GM18909 (cell line): ENCODE measurements around the gene ZBTB20.

ENCODE experiments used
- ATAC-seq: cut with Tn5 transposase; IDR thresholded peaks from one replicate; pipeline ENCODE4 v1.9.1; 2021; ENCODE audit warnings: mild to moderate bottlenecking; ENCODE audit not compliant: unreplicated experiment, poor library complexity

ZBTB20 gene

DNA sequence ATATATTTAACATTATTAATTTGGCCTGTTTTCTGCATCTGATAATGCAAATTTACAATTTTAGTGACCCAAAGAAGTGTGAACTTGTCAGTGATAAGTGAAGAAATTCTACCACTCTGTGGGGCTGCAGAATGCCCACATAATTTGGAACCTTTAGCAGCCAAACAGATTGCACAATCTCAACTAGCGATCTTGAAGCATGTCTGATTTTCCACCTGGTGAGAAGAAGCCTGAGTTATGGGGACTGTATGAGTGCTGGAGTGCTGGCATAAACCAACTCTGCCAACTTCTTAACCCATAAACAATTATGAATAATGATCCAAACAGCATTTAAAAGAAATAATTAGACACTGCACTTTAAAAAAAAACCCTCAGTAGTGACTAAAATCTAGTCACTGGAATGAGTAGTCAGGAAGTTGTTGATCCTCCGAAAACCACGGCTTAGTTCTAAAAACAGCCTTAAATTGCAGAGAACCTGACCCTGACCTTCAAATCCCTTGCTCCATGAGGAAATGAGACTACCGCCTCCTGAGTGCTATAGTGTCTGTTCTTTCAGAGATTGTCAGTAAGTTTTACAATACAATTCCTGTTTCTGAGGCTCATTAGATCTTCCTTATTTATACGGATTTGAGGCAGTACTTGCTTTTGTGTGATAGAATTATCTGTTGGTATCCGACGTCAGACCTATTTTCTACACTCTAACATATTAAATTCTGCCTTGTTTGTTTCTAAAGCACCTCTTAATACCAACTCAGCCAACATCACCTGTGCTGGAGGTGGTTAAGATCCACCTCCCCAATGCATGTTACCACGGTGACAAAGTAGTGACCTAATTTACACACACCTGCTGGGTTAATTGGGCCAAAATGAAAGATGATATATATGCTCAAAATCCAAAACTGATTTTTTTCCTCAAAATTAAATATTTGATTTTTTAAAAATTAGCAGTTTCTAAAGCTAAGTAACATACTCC, 267.7 kb downstream of the ZBTB20 start:
- ATAC-seq = peak; percentile 79

DNA sequence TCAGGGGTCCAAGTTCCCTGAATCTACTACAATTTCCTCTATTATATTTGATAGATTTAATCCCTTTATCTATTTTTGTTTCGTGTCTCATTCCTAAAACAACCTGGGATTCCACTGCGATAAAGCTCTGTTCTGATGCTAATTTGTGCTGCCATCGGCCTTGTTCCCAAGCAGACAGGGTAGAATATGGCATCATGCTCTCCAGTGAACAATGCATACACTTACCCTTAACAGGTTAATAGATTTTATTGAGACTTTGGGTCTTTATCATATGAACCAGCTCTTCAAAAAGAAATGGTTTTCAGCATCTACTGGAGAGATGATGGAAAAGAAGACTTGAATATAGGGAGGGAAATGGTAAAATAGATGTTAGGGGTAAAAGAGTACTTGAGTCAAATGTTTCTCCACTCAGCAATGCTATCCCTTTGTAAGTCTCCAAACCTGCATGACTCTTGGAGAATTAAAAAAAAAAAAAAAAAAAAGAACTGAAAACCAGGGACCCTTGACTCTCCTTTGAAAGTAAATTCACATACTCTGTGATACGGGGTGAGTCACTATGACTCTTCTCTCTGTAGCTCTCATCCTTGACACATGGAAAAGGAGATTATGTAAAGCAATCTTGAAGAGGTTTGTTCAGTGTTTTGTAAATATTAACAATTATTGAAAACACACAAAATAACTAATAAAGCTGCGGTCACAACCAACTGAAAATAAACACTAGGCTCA, 268.8 kb downstream of the ZBTB20 start:
- no peak for ATAC-seq

DNA sequence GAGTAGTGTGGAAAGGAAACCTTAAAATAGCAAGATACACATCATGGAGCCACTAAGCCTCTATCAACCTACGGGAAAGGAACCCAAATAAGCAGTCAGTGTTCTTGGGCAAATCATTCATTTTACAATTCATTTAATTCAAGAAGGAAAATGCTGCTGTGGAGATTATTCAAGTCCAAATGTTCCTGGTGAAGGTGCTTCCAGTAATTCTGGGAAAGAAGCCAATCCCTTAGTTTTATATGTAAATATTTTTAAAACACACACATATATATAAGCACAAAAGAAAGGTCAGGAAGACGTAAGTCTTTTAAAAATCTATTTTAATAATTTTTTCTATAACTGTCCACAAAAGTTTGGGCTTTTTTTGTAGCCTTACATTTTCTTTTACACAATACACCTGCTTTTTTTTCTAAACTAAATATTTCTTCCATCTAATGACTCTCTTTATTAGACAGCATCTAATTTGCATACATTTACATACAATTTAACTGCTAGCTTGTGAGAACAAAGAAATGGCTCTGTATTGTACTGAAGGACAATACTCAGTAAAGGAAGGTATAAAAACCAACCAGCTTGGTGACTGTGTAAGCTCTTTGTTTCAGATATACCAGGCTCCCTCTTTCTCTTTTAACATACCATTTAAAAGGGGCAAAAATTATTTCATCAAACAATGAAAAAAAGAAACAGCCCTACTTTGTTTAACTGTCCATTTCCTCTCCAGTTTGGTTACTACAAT, 269.5 kb downstream of the ZBTB20 start:
- no peak for ATAC-seq

DNA sequence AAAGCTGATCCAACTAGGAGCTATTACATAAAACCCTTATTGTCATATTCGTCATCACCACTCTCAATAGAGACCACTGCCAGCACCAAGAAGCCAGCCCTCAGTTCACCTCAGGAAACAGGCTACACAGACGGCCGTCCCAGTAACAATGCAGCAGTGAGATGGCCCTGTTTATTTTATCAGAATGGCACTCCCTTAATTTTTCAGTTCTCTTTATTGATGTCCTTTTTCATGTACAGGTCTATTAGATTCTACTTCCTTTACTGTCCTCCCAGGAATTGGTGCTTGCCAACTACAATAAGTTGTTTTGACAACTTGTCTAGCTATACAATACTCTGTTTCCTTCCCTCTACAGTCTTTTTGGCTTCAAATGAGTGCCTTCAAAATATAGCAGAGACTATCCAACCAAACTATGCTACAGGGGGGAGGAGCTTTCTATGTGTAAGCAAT, 272.5 kb downstream of the ZBTB20 start:
- no peak for ATAC-seq

DNA sequence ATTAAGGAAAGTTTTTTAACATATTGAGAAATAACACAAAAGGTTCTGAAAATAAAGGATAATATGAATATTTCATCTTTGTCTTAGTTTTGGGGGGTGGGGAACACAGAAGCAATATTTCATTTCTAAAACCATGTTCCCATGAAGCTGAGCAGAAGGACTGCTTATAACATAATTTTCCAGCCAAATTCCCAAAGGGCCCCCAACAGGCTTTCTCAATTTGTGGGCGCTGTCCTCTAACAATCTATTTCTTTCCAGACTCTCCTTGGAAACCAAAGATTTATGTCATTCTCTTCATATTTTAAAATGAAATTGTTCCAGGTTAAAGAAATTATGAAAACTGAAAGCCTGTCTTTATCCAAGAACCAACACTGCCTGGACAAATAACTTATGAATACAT, 273.5 kb downstream of the ZBTB20 start:
- no peak for ATAC-seq

GRCh38 chr3:114872588-114872987, 274.5 kb downstream of the ZBTB20 start:
- ATAC-seq = no peak

DNA sequence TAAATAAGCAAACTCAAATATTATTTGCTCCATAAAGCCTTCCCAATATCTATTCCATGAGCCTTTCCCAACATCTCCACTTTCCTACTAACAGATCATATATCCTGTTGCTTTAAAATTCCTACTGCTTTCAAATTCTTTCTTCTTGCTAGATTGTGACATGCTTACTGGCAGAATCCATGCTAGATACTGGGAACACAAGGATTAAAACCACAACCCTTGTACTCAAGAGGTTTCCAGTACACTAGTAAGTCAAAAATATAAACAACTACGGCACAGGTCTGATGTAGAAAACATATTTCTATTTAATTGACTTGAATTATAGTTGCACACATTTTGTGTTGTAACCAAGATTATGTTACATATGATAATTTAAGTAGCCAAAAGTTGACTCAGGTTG, 275.0 kb downstream of the ZBTB20 start:
- no peak for ATAC-seq

DNA sequence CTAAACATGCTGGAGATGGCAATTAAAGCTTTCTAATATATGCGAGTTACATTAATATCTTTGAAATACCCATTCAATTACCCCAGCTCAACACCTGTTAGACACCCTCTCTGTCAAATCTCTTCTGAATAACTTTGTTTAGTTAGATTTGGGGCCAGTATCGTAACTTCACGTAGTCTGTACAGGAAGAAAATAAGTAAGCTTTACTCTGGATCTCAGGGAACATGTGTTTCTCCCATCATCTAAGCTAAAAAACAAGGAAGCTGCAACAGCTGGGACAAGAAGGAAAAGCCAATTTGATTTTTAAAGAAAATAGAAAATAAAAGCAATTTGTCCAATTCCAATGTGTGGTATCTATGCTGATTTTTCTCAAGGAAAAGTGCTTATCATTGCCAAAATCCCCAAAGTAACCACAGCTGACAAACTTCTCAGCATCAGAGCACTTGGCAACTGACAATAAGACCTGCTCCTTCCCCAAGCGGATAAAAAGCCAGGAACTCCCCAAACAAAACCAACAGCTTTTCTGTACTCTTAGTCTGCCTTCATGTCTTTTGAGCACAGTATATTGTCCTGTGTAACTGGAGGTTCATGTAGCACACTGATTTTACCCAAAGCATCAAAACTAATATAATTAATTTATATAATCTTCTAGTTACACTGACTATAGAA, 279.1 kb downstream of the ZBTB20 start:
- ATAC-seq = no peak

- ATAC-seq = no peak
Observed at GRCh38 chr3:114867359-114867758, 279.7 kb downstream of the ZBTB20 start.

GRCh38 chr3:114866430-114866829, 280.7 kb downstream of the ZBTB20 start:
- ATAC-seq = no peak

DNA sequence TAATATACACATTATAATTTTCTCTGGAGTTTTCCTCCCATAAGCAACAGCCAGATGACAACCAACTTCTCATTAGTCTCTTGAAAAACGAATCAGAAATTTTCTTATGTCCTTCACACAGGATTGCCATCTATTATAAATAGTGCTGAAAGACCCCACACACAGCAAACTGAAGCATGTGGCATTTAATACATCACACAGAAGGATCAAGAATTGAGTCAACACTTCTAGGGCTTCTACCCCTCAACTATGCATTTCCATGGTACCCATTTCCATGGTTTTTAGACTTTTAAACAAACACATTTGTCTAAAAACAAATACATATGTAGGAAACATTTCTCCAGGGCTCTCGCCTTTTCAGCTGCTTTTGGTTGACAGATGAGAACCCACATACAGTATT, 282.1 kb downstream of the ZBTB20 start:
- ATAC-seq = no peak

DNA sequence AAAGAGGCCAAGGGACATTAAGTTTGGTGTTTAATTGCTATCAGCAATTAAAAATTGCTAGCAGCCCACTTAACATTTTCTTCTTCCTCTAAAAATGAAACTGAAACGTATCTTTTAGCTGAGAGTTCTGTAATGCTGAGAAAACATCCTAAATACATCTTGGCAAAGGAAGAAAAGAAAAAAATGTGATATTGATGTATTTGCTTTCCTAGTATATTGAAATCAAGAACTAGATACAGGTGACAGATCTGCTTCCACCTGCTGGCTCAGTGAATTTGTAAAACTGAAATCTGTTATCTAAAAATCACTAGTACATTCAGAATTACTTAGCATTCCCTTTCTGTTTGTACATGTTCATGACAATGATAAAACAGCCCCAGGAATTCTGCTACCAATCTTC, 283.2 kb downstream of the ZBTB20 start:
- ATAC-seq = no peak

DNA sequence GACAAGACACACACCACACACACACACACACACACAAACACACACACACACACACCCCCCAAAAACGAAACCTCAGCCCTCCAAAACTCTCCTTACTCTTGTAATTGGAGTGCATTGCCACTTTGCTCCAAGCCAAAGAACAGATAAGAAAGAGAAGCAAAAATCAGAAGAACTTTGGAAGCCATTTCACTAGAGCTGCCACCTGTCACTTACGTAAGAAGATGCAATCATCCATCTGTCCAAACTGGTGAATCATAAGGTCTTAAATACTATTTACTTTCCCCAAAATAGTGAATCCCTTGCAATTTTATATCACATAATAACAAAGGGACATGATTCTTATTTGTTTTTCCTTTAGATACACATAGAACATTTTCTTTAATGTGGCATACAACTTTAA, 285.4 kb downstream of the ZBTB20 start:
- ATAC-seq = no peak

DNA sequence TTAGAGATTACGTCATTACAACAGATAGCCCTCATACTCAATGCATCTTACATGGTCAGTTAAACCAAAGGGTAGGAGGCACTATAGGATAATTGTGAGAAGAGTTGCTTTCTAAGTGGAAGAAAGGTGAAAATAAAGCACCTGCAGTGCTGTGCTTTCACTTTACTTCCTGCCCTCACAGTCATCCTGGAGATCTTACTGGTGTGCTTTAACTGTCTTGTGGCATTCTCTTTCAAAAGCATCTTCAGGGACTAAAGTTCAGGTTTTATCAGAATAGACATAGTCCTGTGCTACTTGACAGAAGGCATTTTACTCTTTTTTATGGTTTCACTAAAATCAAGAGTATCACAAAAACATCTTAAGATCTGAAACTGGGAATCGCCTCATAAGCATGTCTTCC, 286.6 kb downstream of the ZBTB20 start:
- ATAC-seq = no peak

DNA sequence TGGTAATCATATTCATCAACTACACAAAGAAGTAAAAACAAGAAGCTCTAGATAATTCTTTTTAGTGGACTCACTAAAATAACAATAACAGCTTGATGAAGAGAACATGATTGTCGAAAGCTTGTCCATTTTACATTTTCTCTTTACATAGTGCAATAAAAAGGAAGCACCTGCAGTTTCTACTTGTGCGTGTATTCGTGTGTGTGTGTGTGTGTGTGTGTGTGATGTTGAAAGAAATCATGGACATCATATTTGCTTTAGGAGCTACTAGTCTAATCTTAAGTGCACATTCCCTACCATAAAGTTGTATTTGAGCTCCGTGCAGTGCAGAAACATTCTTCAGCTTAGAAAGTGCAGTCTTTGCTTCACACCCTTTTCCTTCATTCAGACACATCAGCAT, 288.8 kb downstream of the ZBTB20 start:
- no peak for ATAC-seq

GRCh38 chr3:114857299-114857701, 289.8 kb downstream of the ZBTB20 start:
- no peak for ATAC-seq

GRCh38 chr3:114856835-114857234, 290.3 kb downstream of the ZBTB20 start:
- no peak for ATAC-seq

- no peak for ATAC-seq
Observed at GRCh38 chr3:114855839-114856238, 291.2 kb downstream of the ZBTB20 start.

GRCh38 chr3:114852966-114853365, 294.1 kb downstream of the ZBTB20 start:
- no peak for ATAC-seq

DNA sequence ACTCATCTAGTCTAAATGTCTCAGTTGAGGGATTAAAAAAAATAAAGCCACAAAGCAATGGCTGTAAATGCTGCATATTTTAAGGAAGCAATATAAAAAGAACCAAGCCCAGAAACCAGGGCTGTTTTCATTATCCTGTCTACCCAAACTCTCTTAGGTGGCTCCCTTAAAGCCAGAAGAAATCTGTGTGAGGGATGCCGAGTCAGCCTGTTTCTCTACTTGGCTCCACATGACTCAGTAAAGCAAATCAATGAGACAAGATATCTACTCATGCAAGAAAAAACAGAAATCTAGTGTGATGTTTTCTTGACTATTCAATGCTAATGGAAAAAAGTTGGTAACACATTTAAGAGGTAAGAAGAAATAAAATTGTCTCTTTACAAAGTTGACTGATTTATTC, 296.2 kb downstream of the ZBTB20 start:
- ATAC-seq = no peak
